Measurements from ENCODE around the gene ANKRD52.

DNA sequence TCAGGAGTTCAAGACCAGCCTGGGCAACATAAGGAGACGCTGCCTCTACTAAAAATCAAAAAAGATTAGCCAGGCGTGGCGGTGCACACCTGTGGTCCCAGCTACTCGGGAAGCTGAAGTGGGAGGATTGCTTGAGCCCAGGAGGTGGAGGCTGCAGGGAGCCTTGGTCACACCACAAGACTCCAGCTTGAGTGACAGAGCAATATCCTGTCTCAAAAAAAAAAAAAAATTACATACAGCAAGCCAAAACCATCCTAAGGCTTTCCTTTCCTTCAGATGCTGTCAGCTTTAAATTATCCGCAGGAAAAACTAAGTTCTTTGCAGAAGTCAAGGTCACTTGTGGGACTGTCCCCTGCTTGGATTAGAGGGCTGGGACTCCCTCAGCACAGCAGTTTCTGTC is 40.6 kb upstream of the ANKRD52 start:
- TF ChIP-seq, protein P1, sequence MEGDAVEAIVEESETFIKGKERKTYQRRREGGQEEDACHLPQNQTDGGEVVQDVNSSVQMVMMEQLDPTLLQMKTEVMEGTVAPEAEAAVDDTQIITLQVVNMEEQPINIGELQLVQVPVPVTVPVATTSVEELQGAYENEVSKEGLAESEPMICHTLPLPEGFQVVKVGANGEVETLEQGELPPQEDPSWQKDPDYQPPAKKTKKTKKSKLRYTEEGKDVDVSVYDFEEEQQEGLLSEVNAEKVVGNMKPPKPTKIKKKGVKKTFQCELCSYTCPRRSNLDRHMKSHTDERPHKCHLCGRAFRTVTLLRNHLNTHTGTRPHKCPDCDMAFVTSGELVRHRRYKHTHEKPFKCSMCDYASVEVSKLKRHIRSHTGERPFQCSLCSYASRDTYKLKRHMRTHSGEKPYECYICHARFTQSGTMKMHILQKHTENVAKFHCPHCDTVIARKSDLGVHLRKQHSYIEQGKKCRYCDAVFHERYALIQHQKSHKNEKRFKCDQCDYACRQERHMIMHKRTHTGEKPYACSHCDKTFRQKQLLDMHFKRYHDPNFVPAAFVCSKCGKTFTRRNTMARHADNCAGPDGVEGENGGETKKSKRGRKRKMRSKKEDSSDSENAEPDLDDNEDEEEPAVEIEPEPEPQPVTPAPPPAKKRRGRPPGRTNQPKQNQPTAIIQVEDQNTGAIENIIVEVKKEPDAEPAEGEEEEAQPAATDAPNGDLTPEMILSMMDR (IDR thresholded peaks at IDR 0.05) = no peak
- TF ChIP-seq TCF7L2 (IDR thresholded peaks at IDR 0.05; ENCODE audit: low read depth, low read length) = no peak
- TF ChIP-seq POLR2AphosphoS5 (IDR thresholded peaks at IDR 0.05; ENCODE audit: low read depth, low read length) = no peak
- TF ChIP-seq, protein P2, sequence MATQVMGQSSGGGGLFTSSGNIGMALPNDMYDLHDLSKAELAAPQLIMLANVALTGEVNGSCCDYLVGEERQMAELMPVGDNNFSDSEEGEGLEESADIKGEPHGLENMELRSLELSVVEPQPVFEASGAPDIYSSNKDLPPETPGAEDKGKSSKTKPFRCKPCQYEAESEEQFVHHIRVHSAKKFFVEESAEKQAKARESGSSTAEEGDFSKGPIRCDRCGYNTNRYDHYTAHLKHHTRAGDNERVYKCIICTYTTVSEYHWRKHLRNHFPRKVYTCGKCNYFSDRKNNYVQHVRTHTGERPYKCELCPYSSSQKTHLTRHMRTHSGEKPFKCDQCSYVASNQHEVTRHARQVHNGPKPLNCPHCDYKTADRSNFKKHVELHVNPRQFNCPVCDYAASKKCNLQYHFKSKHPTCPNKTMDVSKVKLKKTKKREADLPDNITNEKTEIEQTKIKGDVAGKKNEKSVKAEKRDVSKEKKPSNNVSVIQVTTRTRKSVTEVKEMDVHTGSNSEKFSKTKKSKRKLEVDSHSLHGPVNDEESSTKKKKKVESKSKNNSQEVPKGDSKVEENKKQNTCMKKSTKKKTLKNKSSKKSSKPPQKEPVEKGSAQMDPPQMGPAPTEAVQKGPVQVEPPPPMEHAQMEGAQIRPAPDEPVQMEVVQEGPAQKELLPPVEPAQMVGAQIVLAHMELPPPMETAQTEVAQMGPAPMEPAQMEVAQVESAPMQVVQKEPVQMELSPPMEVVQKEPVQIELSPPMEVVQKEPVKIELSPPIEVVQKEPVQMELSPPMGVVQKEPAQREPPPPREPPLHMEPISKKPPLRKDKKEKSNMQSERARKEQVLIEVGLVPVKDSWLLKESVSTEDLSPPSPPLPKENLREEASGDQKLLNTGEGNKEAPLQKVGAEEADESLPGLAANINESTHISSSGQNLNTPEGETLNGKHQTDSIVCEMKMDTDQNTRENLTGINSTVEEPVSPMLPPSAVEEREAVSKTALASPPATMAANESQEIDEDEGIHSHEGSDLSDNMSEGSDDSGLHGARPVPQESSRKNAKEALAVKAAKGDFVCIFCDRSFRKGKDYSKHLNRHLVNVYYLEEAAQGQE (IDR thresholded peaks at IDR 0.05; ENCODE audit: insufficient read depth in 1 of 2, low read depth in 2 of 2, low read length in 1 of 2) = no peak
- TF ChIP-seq SIN3A (IDR thresholded peaks at IDR 0.05; ENCODE audit: borderline replicate concordance, insufficient read depth, low read depth, low read length) = no peak
